Testis (tissue), 3 donors: ENCODE measurements around the gene CELF6. TPM values are rescaled to one million over a fixed set of nuclear protein-coding genes. Genes with fewer than 3 reads are reported as not detected.

Experiments used
- DNase-seq: peaks from one replicate; pipeline ENCODE4 v3.0.0-alpha.2; 2019
- H3K27ac ChIP-seq, 2 donors: fragments of 200-600 bp; sonication (generic); one replicate each; pipeline ENCODE4 v1.5.1; 2019
- H3K27me3 ChIP-seq: fragments of 200-600 bp; sonication (generic); one replicate; pipeline ENCODE4 v1.5.1; 2019
- H3K36me3 ChIP-seq: fragments of 200-600 bp; sonication (generic); one replicate; pipeline ENCODE4 v1.5.1; 2017; ENCODE audit warnings: low read depth; ENCODE audit errors: missing control alignments
- H3K4me1 ChIP-seq: fragments of 200-600 bp; sonication (generic); one replicate; pipeline ENCODE4 v1.5.1; 2019
- H3K4me3 ChIP-seq, 2 donors: fragments of 200-600 bp; sonication (generic); one replicate each; pipeline ENCODE4 v1.5.1; 2017 to 2019
- H3K9me3 ChIP-seq: fragments of 200-600 bp; sonication (generic); one replicate; pipeline ENCODE4 v1.5.1; 2017
- CTCF ChIP-seq, 3 experiments: fragments of 450-650 bp in 2 of 3; fragments of 200-600 bp in 1 of 3; sonication (generic) in 1 of 3; IDR thresholded peaks; one replicate each; pipeline ENCODE4 v1.5.1; 2016 to 2019; ENCODE audit warnings: antibody characterized with exemption in 3 of 3, mild to moderate bottlenecking in 2 of 3, moderate library complexity in 1 of 3
- POLR2A ChIP-seq: fragments of 450-650 bp; IDR thresholded peaks from one replicate; pipeline ENCODE4 v1.6.1; 2017; ENCODE audit warnings: antibody characterized with exemption, mild to moderate bottlenecking, moderate library complexity
- WGBS, 2 donors: methylation state at CpG; one replicate each; pipeline ENCODE4 v1.1.5; 2018; 5-methylcytosine and 5-hydroxymethylcytosine counted together
- intact Hi-C: fragments of 100-400 bp; cut with DNase I; formaldehyde crosslinking; loops from one replicate; pipeline ENCODE4 v1.15.1; 2023; ENCODE audit warnings: low total_unique reads
- polyA plus RNA-seq: library from polyadenylated mRNA; stranded (reverse); fragments of 350-450 nt; fragmentation: Illumina TruSeq; extraction: RNeasy Lipid Tissue Mini Kit (QIAGEN cat#74804); gene quantifications from one replicate; pipeline ENCODE4 v1.2.3, GENCODE V29; 2014; ENCODE audit warnings: low read depth, low replicate concordance; ENCODE audit not compliant: insufficient read depth
- total RNA-seq, 2 donors: library from RNA; depleted of rRNA; stranded (reverse); fragments of >200 nt; gene quantifications; one replicate each; pipeline ENCODE4 v1.2.3, GENCODE V29; 2016

CELF6 gene
- total and polyA plus RNA-seq, 3 donors from 2014 or later: 10.1 to 22.0 (median 19.2) TPM

GRCh38 chr15:72249142-72249810 lies 70.7 kb downstream of the CELF6 start:
- Histone ChIP-seq H3K9me3 (no peaks in the 10 kb centered on the region), H3K4me1 (peaks cover 10% of the 10 kb centered on the region), H3K27me3 (no peaks in the 10 kb centered on the region), H3K4me3 (no peak overlapping the region), H3K27ac (no peak overlapping the region), H3K36me3 (no peaks in the 10 kb centered on the region)
- TF ChIP-seq CTCF (IDR thresholded peaks at IDR 0.05) (no peak), POLR2A (no peak)
- WGBS, 2 donors: 91 to 97% methylated on average over 3 of the region's 3 CpGs
- DNase-seq: no peak
- intact Hi-C loops: no loop called here

GRCh38 chr15:72248514-72248913 lies 71.4 kb downstream of the CELF6 start:
- H3K9me3 ChIP-seq: no peaks in the 10 kb centered on the region
- no peak overlapping the region for H3K4me3 ChIP-seq
- no peak for TF ChIP-seq POLR2A
- TF ChIP-seq CTCF (IDR thresholded peaks at IDR 0.05): no peak
- no peak overlapping the region for H3K27ac ChIP-seq
- intact Hi-C loops: no loop called here
- no peak for DNase-seq
- no peaks in the 10 kb centered on the region for H3K36me3 ChIP-seq
- H3K4me1 ChIP-seq: peaks cover 10% of the 10 kb centered on the region
- 97% methylated on average over 1 of the region's 1 CpG for WGBS, 2 donors
- H3K27me3 ChIP-seq: no peaks in the 10 kb centered on the region

GRCh38 chr15:72242775-72243370 lies 77.1 kb downstream of the CELF6 start:
- DNase-seq: no peak
- no peaks in the 10 kb centered on the region for H3K4me1 ChIP-seq
- 66 to 73% methylated on average over 2 of the region's 2 CpGs for WGBS, 2 donors
- H3K27ac ChIP-seq: no peak overlapping the region
- no peaks in the 10 kb centered on the region for H3K36me3 ChIP-seq
- no peaks in the 10 kb centered on the region for H3K9me3 ChIP-seq
- H3K4me3 ChIP-seq: no peak overlapping the region
- intact Hi-C loops: no loop called here
- no peaks in the 10 kb centered on the region for H3K27me3 ChIP-seq
- no peak for TF ChIP-seq POLR2A
- no peak for TF ChIP-seq CTCF (IDR thresholded peaks at IDR 0.05)

- Histone ChIP-seq H3K9me3 (no peaks in the 10 kb centered on the region), H3K27ac (no peak overlapping the region), H3K27me3 (no peaks in the 10 kb centered on the region), H3K36me3 (no peaks in the 10 kb centered on the region), H3K4me1 (peaks cover 7% of the 10 kb centered on the region), H3K4me3 (no peak overlapping the region)
- no peak for TF ChIP-seq CTCF (IDR thresholded peaks at IDR 0.05)
- no peak for TF ChIP-seq POLR2A
- DNase-seq: no peak
- intact Hi-C loops: no loop called here
These were observed 80.3 kb downstream of the CELF6 start for GRCh38 chr15:72239652-72240051.

GRCh38 chr15:72238586-72238985 lies 81.4 kb downstream of the CELF6 start:
- DNase-seq: no peak
- no peak overlapping the region for H3K27ac ChIP-seq
- no peaks in the 10 kb centered on the region for H3K27me3 ChIP-seq
- intact Hi-C loops: no loop called here
- H3K4me1 ChIP-seq: peaks cover 7% of the 10 kb centered on the region
- TF ChIP-seq POLR2A: no peak
- TF ChIP-seq CTCF (IDR thresholded peaks at IDR 0.05): no peak
- H3K4me3 ChIP-seq: no peak overlapping the region
- WGBS, 2 donors: 90 to 93% methylated on average over 3 of the region's 3 CpGs
- no peaks in the 10 kb centered on the region for H3K9me3 ChIP-seq
- H3K36me3 ChIP-seq: no peaks in the 10 kb centered on the region
